ENCODE results near the gene ELOVL6.

GRCh38 chr4:110025718-110026117 lies 172.7 kb downstream of the ELOVL6 start:
- TF ChIP-seq, protein P1, sequence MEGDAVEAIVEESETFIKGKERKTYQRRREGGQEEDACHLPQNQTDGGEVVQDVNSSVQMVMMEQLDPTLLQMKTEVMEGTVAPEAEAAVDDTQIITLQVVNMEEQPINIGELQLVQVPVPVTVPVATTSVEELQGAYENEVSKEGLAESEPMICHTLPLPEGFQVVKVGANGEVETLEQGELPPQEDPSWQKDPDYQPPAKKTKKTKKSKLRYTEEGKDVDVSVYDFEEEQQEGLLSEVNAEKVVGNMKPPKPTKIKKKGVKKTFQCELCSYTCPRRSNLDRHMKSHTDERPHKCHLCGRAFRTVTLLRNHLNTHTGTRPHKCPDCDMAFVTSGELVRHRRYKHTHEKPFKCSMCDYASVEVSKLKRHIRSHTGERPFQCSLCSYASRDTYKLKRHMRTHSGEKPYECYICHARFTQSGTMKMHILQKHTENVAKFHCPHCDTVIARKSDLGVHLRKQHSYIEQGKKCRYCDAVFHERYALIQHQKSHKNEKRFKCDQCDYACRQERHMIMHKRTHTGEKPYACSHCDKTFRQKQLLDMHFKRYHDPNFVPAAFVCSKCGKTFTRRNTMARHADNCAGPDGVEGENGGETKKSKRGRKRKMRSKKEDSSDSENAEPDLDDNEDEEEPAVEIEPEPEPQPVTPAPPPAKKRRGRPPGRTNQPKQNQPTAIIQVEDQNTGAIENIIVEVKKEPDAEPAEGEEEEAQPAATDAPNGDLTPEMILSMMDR (IDR thresholded peaks at IDR 0.05; ENCODE audit: poor library complexity): no peak
- TF ChIP-seq EZH2 (IDR thresholded peaks at IDR 0.05; ENCODE audit: borderline replicate concordance) (no peak), EZH2phosphoT487 (IDR thresholded peaks at IDR 0.05; ENCODE audit: low read depth, severe bottlenecking, unreplicated experiment) (no peak)

Measured in hepatocyte (in vitro differentiated cells).